H7 (cell line): Measurements from ENCODE around the gene TSPAN18. TPM values are rescaled to one million over a fixed set of nuclear protein-coding genes. Genes with fewer than 3 reads are reported as not detected.
A peak's percentile ranks its signal among the peaks of the same experiment; 100 is the strongest.

ENCODE experiments used
- DNase-seq: peaks from one replicate; pipeline ENCODE4 v3.0.0; 2012
- H3K27me3 ChIP-seq: 2 replicates; pipeline ENCODE4 v1.6.0; 2011; ENCODE audit warnings: mild to moderate bottlenecking, low read length; ENCODE audit not compliant: control insufficient read depth, insufficient read depth
- H3K36me3 ChIP-seq: replicated peaks from 2 replicates; pipeline ENCODE4 v1.5.1; 2011; ENCODE audit warnings: low read length; ENCODE audit not compliant: control insufficient read depth, insufficient read depth
- H3K4me3 ChIP-seq: 2 replicates; pipeline ENCODE4 v1.5.1; 2011; ENCODE audit warnings: low read depth, mild to moderate bottlenecking, control low read depth, low read length, moderate library complexity; ENCODE audit not compliant: insufficient read depth
- total RNA-seq: library from RNA; depleted of rRNA; stranded (reverse); fragments of >200 nt; shearing (Covaris generic); gene quantifications from 2 replicates; pipeline ENCODE4 v1.2.3, GENCODE V29; 2014

Gene TSPAN18
- total RNA-seq, 1 experiment from 2014 or later: 25.7 TPM

- Histone ChIP-seq H3K36me3 (no peaks in the 10 kb centered on the region), H3K27me3 (no peaks in the 10 kb centered on the region; the same call in 1 of the 2 replicates), H3K4me3 (no peak overlapping the region)
- no peak for DNase-seq
These were observed 121.6 kb downstream of the TSPAN18 start for GRCh38 chr11:44848203-44848962.

- Histone ChIP-seq H3K4me3 (no peak overlapping the region), H3K27me3 (no peaks in the 10 kb centered on the region; the same call in 1 of the 2 replicates), H3K36me3 (no peaks in the 10 kb centered on the region)
- DNase-seq: no peak
These were observed 122.2 kb downstream of the TSPAN18 start for GRCh38 chr11:44848963-44849350.

- no peak overlapping the region for H3K4me3 ChIP-seq
These were observed 122.7 kb downstream of the TSPAN18 start for GRCh38 chr11:44849424-44849823.

GRCh38 chr11:44849922-44850321, 123.2 kb downstream of the TSPAN18 start:
- Histone ChIP-seq H3K4me3 (no peak overlapping the region), H3K36me3 (no peaks in the 10 kb centered on the region), H3K27me3 (no peaks in the 10 kb centered on the region; the same call in 1 of the 2 replicates)
- no peak for DNase-seq

More at GRCh38 chr11:44849424-44849823, 122.7 kb downstream of the TSPAN18 start:
- DNase-seq: no peak
- Histone ChIP-seq H3K27me3 (no peaks in the 10 kb centered on the region; the same call in 1 of the 2 replicates), H3K36me3 (no peaks in the 10 kb centered on the region)

- Histone ChIP-seq H3K27me3 (no peaks in the 10 kb centered on the region), H3K36me3 (no peaks in the 10 kb centered on the region), H3K4me3 (no peak overlapping the region)
- DNase-seq: no peak
These were observed 124.7 kb downstream of the TSPAN18 start for GRCh38 chr11:44851496-44851895.

GRCh38 chr11:44852159-44852747, 125.5 kb downstream of the TSPAN18 start:
- no peaks in the 10 kb centered on the region for H3K27me3 ChIP-seq
- no peak for DNase-seq
- no peak overlapping the region for H3K4me3 ChIP-seq
- no peaks in the 10 kb centered on the region for H3K36me3 ChIP-seq

GRCh38 chr11:44852952-44853351, 126.2 kb downstream of the TSPAN18 start:
- no peak for DNase-seq

GRCh38 chr11:44853666-44854065, 126.9 kb downstream of the TSPAN18 start:
- no peak for DNase-seq
- Histone ChIP-seq H3K4me3 (no peak overlapping the region), H3K27me3 (no peaks in the 10 kb centered on the region), H3K36me3 (no peaks in the 10 kb centered on the region)

More at GRCh38 chr11:44852952-44853351, 126.2 kb downstream of the TSPAN18 start:
- Histone ChIP-seq H3K36me3 (no peaks in the 10 kb centered on the region), H3K27me3 (no peaks in the 10 kb centered on the region), H3K4me3 (no peak overlapping the region)

- Histone ChIP-seq H3K36me3 (no peaks in the 10 kb centered on the region), H3K4me3 (no peak overlapping the region), H3K27me3 (no peaks in the 10 kb centered on the region)
- DNase-seq: no peak
These were observed 127.3 kb downstream of the TSPAN18 start for GRCh38 chr11:44854086-44854485.

GRCh38 chr11:44854741-44855492, 128.2 kb downstream of the TSPAN18 start:
- Histone ChIP-seq H3K27me3 (no peaks in the 10 kb centered on the region), H3K36me3 (no peaks in the 10 kb centered on the region), H3K4me3 (no peak overlapping the region)
- DNase-seq: no peak

- DNase-seq: no peak
- no peak overlapping the region for H3K4me3 ChIP-seq
These were observed 128.7 kb downstream of the TSPAN18 start for GRCh38 chr11:44855493-44855849.

GRCh38 chr11:44857490-44858090, 130.8 kb downstream of the TSPAN18 start:
- no peak overlapping the region for H3K4me3 ChIP-seq
- no peaks in the 10 kb centered on the region for H3K27me3 ChIP-seq
- H3K36me3 ChIP-seq: no peaks in the 10 kb centered on the region
- DNase-seq: no peak

More at GRCh38 chr11:44855493-44855849, 128.7 kb downstream of the TSPAN18 start:
- H3K27me3 ChIP-seq: no peaks in the 10 kb centered on the region
- no peaks in the 10 kb centered on the region for H3K36me3 ChIP-seq

GRCh38 chr11:44858796-44859527, 132.2 kb downstream of the TSPAN18 start:
- Histone ChIP-seq H3K27me3 (no peaks in the 10 kb centered on the region), H3K4me3 (no peak overlapping the region)
- DNase-seq: peak; percentile 79

GRCh38 chr11:44859528-44859925, 132.8 kb downstream of the TSPAN18 start:
- Histone ChIP-seq H3K27me3 (no peaks in the 10 kb centered on the region), H3K36me3 (no peaks in the 10 kb centered on the region), H3K4me3 (no peak overlapping the region)
- no peak for DNase-seq

More at GRCh38 chr11:44858796-44859527, 132.2 kb downstream of the TSPAN18 start:
- H3K36me3 ChIP-seq: no peaks in the 10 kb centered on the region
